A673 (cell line): ENCODE data around the gene PTTG1IP. TPM values are rescaled to one million over a fixed set of nuclear protein-coding genes. Genes with fewer than 3 reads are reported as not detected.

Experiments
- BruUV-seq: library from RNA; stranded (reverse); fragments of 400-500 nt; replicated peaks from 2 replicates; lab custom pipeline; 2021; lab: Mats Ljungman, UMichigan
- CTCF ChIA-PET: fragments of 300-600 bp; sonication (Branson Sonifier 250); formaldehyde crosslinking; loops from one replicate; lab custom pipeline; 2022; ENCODE audit warnings: antibody characterized with exemption; lab: Charles Lee
- POLR2A ChIA-PET: fragments of 300-600 bp; sonication (Branson Sonifier 250); formaldehyde crosslinking; loops from one replicate; lab custom pipeline; 2022; ENCODE audit warnings: antibody characterized with exemption; ENCODE audit not compliant: low non-redundant PET; lab: Charles Lee
- DNase-seq: peaks from one replicate; pipeline ENCODE4 v3.0.0-alpha.2; 2015; ENCODE audit warnings: low spot score
- H3K27ac ChIP-seq: fragments of 200-600 bp; sonication (generic); 2 replicates; pipeline ENCODE4 v1.5.1; 2016; ENCODE audit warnings: mixed run types, low read depth, mild to moderate bottlenecking, mixed read lengths, antibody characterized with exemption, low read length; ENCODE audit not compliant: poor library complexity, severe bottlenecking
- H3K27me3 ChIP-seq: fragments of 200-600 bp; sonication (generic); replicated peaks from 2 replicates; pipeline ENCODE4 v1.6.1; 2017; ENCODE audit warnings: mixed run types, low read depth, mild to moderate bottlenecking, mixed read lengths, antibody characterized with exemption, low read length; ENCODE audit not compliant: insufficient read depth, poor library complexity
- H3K36me3 ChIP-seq: fragments of 200-600 bp; sonication (generic); 2 replicates; pipeline ENCODE4 v1.6.1; 2016; ENCODE audit warnings: mixed run types, mild to moderate bottlenecking, mixed read lengths, antibody characterized with exemption, low read length; ENCODE audit not compliant: insufficient read depth, poor library complexity, severe bottlenecking
- H3K4me1 ChIP-seq: fragments of 200-600 bp; sonication (generic); 2 replicates; pipeline ENCODE4 v1.6.1; 2017; ENCODE audit warnings: mixed run types, mild to moderate bottlenecking, mixed read lengths, antibody characterized with exemption, low read length; ENCODE audit not compliant: insufficient read depth, poor library complexity, severe bottlenecking
- H3K4me3 ChIP-seq: fragments of 200-600 bp; sonication (generic); 2 replicates; pipeline ENCODE4 v1.5.1; 2016; ENCODE audit warnings: low read depth, mixed run types, mild to moderate bottlenecking, mixed read lengths, low read length; ENCODE audit not compliant: poor library complexity, severe bottlenecking
- H3K9me3 ChIP-seq: fragments of 200-600 bp; sonication (generic); 2 replicates; pipeline ENCODE4 v1.6.1; 2016; ENCODE audit warnings: mixed run types, low read depth, mild to moderate bottlenecking, mixed read lengths, antibody characterized with exemption, low read length; ENCODE audit not compliant: poor library complexity, severe bottlenecking
- EZH2 ChIP-seq: fragments of 200-600 bp; sonication (generic); IDR thresholded peaks from 2 replicates; pipeline ENCODE4 v1.6.1; 2017; ENCODE audit warnings: borderline replicate concordance, low read depth, mild to moderate bottlenecking, mixed read lengths, antibody characterized with exemption, low read length; ENCODE audit not compliant: poor library complexity, severe bottlenecking
- intact Hi-C: fragments of 100-400 bp; cut with micrococcal nuclease; formaldehyde crosslinking; loops from one replicate; pipeline ENCODE4 v1.10.0; 2022; ENCODE audit not compliant: unreplicated experiment
- total RNA-seq: library from RNA; stranded (reverse); gene quantifications from 2 replicates; pipeline ENCODE4 v1.2.3, GENCODE V29; 2021
- TF ChIP-seq, protein P1 (sequence below): fragments of 300-800, 200-600 bp; sonication (generic); conservative IDR thresholded peaks from 2 replicates; pipeline ENCODE4 v1.5.1; 2017; ENCODE audit warnings: low read depth, mild to moderate bottlenecking, antibody characterized with exemption, low read length, moderate library complexity, mixed read lengths

PTTG1IP gene
- total RNA-seq, 1 experiment from 2014 or later = 216 TPM

DNA sequence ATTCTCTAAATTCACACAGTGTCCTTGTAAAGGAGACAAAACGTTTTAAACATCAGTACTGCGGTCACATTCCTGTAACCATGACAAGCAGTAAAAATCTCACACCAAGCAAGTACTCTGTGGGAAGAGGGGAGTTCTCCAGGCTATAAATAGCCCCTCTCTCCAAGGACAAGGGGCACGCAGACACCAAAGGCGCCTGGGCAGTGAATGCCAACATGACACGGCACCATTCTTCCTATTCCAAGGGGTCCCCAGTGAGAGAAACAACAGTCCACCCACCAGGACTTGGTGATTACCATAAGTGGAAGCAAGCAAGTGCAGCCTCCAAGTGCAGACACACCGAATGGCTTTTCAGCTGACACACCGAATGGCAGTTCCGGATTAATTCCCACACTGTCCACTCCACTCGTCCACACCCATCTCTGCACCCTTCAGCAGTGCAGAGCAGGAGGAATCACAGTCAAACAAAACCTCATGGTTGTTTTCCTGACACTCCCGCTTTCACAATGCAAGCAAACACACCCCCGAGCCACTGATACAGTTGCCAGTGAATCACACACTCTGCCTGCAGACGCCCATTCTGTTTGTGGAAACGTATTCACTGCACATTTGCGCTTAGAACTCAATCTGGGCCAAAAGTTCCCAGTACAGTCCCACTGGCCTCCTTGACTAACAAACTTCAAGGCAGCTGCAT is 1.8 kb downstream of the PTTG1IP start:
- ChIA-PET CTCF (interaction anchor here (1.5 kb wide), 1 partner anchor 361 kb away, joined by 3 read pairs; no protein-coding TSS in a partner anchor), POLR2A (no interaction called here)
- DNase-seq = no peak
- Histone ChIP-seq H3K27ac (peak overlapping the region; percentile 88), H3K27me3 (no peaks in the 10 kb centered on the region), H3K4me3 (peak overlapping the region; percentile 94), H3K9me3 (no peaks in the 10 kb centered on the region), H3K36me3 (no peaks in the 10 kb centered on the region), H3K4me1 (peaks cover 59% of the 10 kb centered on the region)
- TF ChIP-seq EZH2 = no peak
- TF ChIP-seq, protein P1, sequence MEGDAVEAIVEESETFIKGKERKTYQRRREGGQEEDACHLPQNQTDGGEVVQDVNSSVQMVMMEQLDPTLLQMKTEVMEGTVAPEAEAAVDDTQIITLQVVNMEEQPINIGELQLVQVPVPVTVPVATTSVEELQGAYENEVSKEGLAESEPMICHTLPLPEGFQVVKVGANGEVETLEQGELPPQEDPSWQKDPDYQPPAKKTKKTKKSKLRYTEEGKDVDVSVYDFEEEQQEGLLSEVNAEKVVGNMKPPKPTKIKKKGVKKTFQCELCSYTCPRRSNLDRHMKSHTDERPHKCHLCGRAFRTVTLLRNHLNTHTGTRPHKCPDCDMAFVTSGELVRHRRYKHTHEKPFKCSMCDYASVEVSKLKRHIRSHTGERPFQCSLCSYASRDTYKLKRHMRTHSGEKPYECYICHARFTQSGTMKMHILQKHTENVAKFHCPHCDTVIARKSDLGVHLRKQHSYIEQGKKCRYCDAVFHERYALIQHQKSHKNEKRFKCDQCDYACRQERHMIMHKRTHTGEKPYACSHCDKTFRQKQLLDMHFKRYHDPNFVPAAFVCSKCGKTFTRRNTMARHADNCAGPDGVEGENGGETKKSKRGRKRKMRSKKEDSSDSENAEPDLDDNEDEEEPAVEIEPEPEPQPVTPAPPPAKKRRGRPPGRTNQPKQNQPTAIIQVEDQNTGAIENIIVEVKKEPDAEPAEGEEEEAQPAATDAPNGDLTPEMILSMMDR = no peak
- intact Hi-C loops = loop anchor here (5.0 kb wide), 1 partner anchor 69 kb away; the partner anchor contains the start of gene UBE2G2
- no TSS peak for BruUV-seq

DNA sequence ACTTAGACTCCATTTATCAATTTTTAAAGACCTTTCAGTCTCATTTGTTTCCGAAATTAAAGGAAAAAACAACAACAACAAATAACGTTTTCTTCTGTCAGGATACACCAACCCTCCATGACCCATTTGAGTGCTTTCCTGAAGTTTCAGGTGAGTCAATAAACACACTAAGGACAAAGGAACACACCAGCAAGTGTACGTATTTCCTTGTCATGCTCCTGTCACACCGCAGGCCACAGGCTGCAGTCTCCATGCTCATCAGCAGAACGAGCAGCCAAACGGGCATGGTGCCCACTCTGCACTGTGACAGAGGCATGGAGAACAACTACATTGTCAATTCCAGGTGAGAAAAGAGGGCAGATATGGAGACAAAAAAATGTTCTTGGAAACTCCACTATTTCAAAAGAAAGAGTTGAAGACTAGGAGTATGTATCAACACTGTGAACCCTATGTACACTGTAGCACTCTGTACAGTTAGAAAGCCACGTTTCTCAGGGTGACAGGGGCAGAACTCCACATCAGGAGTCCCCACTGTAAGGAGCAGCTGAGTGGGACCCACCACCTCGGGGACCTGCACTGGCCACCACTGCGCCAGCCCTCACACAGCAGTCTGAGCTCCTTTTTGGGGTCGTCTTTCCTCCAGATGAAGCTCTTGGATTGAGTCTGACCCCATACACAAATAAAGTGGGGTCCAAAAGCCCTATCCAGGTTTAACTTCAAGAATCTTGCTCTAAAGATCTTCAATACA is 2.6 kb downstream of the PTTG1IP start:
- CTCF ChIA-PET = no interaction called here
- intact Hi-C loops = loop anchor here (5.0 kb wide), 1 partner anchor 69 kb away; the partner anchor contains the start of gene UBE2G2
- H3K36me3 ChIP-seq = no peaks in the 10 kb centered on the region
- no peak for TF ChIP-seq EZH2
- POLR2A ChIA-PET = interaction anchor here (0.6 kb wide), 1 partner anchor 90 kb away, joined by 6 read pairs; no protein-coding TSS in a partner anchor
- no peaks in the 10 kb centered on the region for H3K9me3 ChIP-seq
- DNase-seq = no peak
- no TSS peak for BruUV-seq
- H3K27ac ChIP-seq = peak overlapping the region; percentile 88
- H3K4me1 ChIP-seq = peaks cover 62% of the 10 kb centered on the region
- no peaks in the 10 kb centered on the region for H3K27me3 ChIP-seq
- peak overlapping the region; percentile 94 for H3K4me3 ChIP-seq

- ChIA-PET POLR2A (no interaction called here), CTCF (no interaction called here)
- H3K4me3 ChIP-seq = no peak overlapping the region
- H3K9me3 ChIP-seq = no peaks in the 10 kb centered on the region
- peaks cover 60% of the 10 kb centered on the region for H3K4me1 ChIP-seq
- TF ChIP-seq, protein P1 = no peak
- no peak for TF ChIP-seq EZH2
- peak overlapping the region; percentile 51 for H3K27ac ChIP-seq
- intact Hi-C loops = loop anchor here (5.0 kb wide), 1 partner anchor 68 kb away; the partner anchor contains the start of gene UBE2G2
- no peak for DNase-seq
- peaks cover 8% of the 10 kb centered on the region for H3K36me3 ChIP-seq
- BruUV-seq = no TSS peak
- H3K27me3 ChIP-seq = no peaks in the 10 kb centered on the region
Measured at GRCh38 chr21:44869781-44870747, 3.4 kb downstream of the PTTG1IP start.
